ENCODE data around the gene PLEKHG7. TPM values are rescaled to one million over a fixed set of nuclear protein-coding genes. Genes with fewer than 3 reads are reported as not detected.

PLEKHG7 gene
- total and polyA plus RNA-seq, 2 of the 8 experiments (the other 6 are each of a cell fraction or from before 2014, with no cell fraction given) = not detected

- no peak overlapping the region for H2BK12ac ChIP-seq (ENCODE audit: low read depth, low read length)
- H4K20me1 ChIP-seq (replicated peaks in 1 of 2; ENCODE audit: control insufficient read depth in 1 of 2, insufficient read depth in 2 of 2, low read length in 2 of 2) = no peaks in the 10 kb centered on the region
- POLR2A ChIA-PET (ENCODE audit: partially characterized antibody) = no interaction called here
- DNase-seq (ENCODE audit: low read depth in 1 of 2, low spot score in 2 of 2) (no peak), FAIRE-seq (no peak)
- H3K56ac ChIP-seq (replicated peaks; ENCODE audit: insufficient read length, low read depth, low read length) = no peak overlapping the region
- no peak overlapping the region for H2BK120ac ChIP-seq (replicated peaks; ENCODE audit: low read depth, low read length)
- no peak overlapping the region for H4K8ac ChIP-seq (ENCODE audit: extremely low read depth, insufficient read depth, low read length)
- H3K27ac ChIP-seq (ENCODE audit: low read depth, low read length) = no peak overlapping the region
- no peak overlapping the region for H3K9ac ChIP-seq (replicated peaks in 1 of 4; ENCODE audit: extremely low read depth in 1 of 4, low read depth in 3 of 4, low read length in 3 of 4)
- H2BK5ac ChIP-seq (ENCODE audit: low read depth, low read length) = no peak overlapping the region
- H3K14ac ChIP-seq (ENCODE audit: insufficient read length) = no peak overlapping the region
- H4K5ac ChIP-seq (ENCODE audit: insufficient read length, low read depth, low read length) = no peak overlapping the region
- H3K4me2 ChIP-seq (ENCODE audit: insufficient read depth in 1 of 2, low read depth in 2 of 2, low read length in 2 of 2) = no peak overlapping the region
- H3K9me3 ChIP-seq (ENCODE audit: insufficient read depth in 2 of 2, low read depth in 1 of 2, low read length in 1 of 2) = no peaks in the 10 kb centered on the region
- no peak overlapping the region for H3K18ac ChIP-seq (ENCODE audit: extremely low read depth, low read length)
- H3K23me2 ChIP-seq (ENCODE audit: low read depth, low read length) = no peaks in the 10 kb centered on the region
- H3K23ac ChIP-seq (ENCODE audit: insufficient read length) = no peak overlapping the region
- no peak overlapping the region for H2AFZ ChIP-seq (ENCODE audit: low read length)
- H3K36me3 ChIP-seq (ENCODE audit: control insufficient read depth in 2 of 4, insufficient read depth in 4 of 4, low read length in 3 of 4) = no peaks in the 10 kb centered on the region
- H3K27me3 ChIP-seq (replicated peaks in 1 of 4; ENCODE audit: control insufficient read depth in 3 of 4, extremely low read depth in 1 of 4, insufficient read depth in 3 of 4, low read length in 3 of 4) = no peaks in the 10 kb centered on the region
- H3K4ac ChIP-seq (replicated peaks; ENCODE audit: insufficient read length, low read depth, low read length) = no peak overlapping the region
- H3K4me3 ChIP-seq (ENCODE audit: extremely low read depth in 1 of 4, insufficient read depth in 2 of 4, low read depth in 3 of 4, low read length in 4 of 4) = no peak overlapping the region
- peaks cover 0 to 4% (median 1%) of the 10 kb centered on the region in 4 experiments; a peak in 3 of 7 replicates for H3K4me1 ChIP-seq (replicated peaks in 1 of 4; ENCODE audit: control insufficient read depth in 3 of 4, insufficient read depth in 4 of 4, low read length in 3 of 4)
- H4K91ac ChIP-seq (replicated peaks; ENCODE audit: insufficient read length, low read length) = no peak overlapping the region
- no peak overlapping the region for H2BK20ac ChIP-seq (ENCODE audit: low read length)
- H2BK15ac ChIP-seq (ENCODE audit: low read length) = no peak overlapping the region
- H2AK5ac ChIP-seq (ENCODE audit: low read depth, low read length) = no peak overlapping the region
- TF ChIP-seq SIX5 (IDR thresholded peaks at IDR 0.05; ENCODE audit: low read depth, low read length) = no peak
- 82% methylated on average over 4 of the region's 4 CpGs; no CpG with 5 or more reads in 1 of the 2 experiments for WGBS, 2 experiments (ENCODE audit: extremely low coverage in 1 of 2, insufficient coverage in 1 of 2, insufficient read length in 1 of 2, insufficient replicate concordance in 2 of 2, low coverage in 1 of 2, low lambda C conversion rate in 2 of 2, missing lambda C conversion rate in 1 of 2)
- no peaks in the 10 kb centered on the region for H3K79me2 ChIP-seq (ENCODE audit: control insufficient read depth in 1 of 2, insufficient read depth in 2 of 2, low read length in 2 of 2)
- CTCF ChIA-PET (ENCODE audit: partially characterized antibody) = interaction anchor here (0.7 to 3.1 kb wide), 3 partner anchors 11 to 128 kb away, joined by 3 to 12 read pairs (median 5); no protein-coding TSS in a partner anchor
- no peaks in the 10 kb centered on the region for H3K79me1 ChIP-seq (ENCODE audit: low read depth, low read length)
Measured at GRCh38 chr12:92703786-92704185, 997 bp downstream of the PLEKHG7 start.

All from H1 (cell line).